GM20000 (cell line): ENCODE results near the gene STK32A.
A peak's percentile ranks its signal among the peaks of the same experiment; 100 is the strongest.

ENCODE experiments used
- DNase-seq: peaks from one replicate; pipeline ENCODE4 v3.0.0; 2012; ENCODE audit warnings: low spot score
- CTCF ChIP-seq: IDR thresholded peaks from 2 replicates; pipeline ENCODE4 v1.5.1; 2012; ENCODE audit warnings: mild to moderate bottlenecking, control low read depth; ENCODE audit errors: extremely low read depth, missing control alignments

Gene STK32A

GRCh38 chr5:147391781-147392180, 157.0 kb downstream of the STK32A start:
- TF ChIP-seq CTCF: peak; percentile 41
- no peak for DNase-seq

DNA sequence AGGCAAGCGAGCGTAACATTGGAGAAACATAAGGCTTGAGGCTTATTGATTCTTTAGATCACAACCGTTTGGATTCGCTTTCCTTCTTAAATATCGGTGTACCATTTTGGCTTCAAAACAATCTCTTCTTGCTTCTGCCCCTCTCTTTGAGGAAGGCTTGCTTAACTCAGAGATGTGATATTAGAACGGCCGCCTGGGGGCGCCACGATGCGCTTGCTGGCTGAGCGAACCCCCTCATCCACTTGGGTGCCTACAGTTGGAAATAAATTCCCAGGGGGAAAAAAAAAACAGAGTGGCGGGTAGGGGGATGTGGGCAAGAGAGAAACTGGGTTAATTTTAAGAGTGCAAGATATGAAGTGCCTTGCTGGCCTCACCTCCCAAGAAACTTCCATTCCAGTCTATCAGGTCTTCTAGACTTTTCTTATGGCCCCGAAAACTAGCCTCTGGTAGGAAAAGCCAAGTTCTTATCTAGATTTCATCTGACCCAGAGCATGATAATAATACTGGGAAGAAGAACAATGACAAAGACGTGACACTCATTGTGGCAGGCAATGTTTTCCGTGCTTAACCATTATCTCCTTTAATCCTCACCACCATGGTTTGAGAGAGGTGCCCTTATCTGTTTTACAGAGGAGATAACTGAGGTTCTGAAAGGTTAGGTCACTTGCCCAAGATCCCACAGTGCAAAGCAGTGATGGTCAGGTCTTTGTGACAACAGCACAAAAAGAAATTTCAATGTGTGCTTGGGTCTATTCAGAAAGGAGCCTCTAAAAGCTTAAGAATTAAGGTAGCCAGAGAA, 159.2 kb downstream of the STK32A start:
- no peak for TF ChIP-seq CTCF
- DNase-seq: no peak

DNA sequence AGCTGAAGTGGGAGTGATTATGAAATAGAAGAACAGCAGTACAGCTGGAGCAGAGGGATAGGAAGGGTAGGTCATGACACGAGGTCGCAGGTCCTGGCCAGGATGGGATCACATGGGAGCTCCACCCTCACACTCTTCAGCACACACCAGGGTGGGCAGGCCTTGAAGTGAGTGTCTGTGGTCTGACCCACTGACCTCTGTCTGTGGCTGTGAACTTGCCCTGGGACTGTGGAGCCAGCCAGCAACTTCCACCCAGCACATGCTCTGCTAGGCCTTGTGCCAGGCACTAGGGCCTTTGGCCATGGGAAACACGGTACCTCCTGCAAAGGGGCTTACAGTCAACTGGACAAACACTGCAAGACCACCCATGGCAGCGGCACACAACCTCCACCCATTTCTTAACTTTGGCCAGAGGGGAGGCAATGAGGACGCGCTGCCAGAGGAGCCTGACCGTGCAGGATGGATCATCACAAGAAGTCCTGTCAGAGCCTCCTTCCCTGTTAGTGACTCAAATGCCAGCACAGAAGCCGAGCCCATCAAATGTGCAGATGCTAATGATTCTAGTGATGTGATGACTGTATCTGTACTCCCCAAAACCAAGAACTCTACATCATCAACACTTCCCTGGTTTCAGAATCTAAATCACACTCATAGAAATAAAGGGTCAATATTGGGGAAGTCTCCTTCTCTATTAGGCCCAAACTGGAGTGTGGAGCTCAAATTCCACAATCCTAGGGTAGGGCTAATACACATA, 161.4 kb downstream of the STK32A start:
- DNase-seq: no peak
- TF ChIP-seq CTCF: no peak

DNA sequence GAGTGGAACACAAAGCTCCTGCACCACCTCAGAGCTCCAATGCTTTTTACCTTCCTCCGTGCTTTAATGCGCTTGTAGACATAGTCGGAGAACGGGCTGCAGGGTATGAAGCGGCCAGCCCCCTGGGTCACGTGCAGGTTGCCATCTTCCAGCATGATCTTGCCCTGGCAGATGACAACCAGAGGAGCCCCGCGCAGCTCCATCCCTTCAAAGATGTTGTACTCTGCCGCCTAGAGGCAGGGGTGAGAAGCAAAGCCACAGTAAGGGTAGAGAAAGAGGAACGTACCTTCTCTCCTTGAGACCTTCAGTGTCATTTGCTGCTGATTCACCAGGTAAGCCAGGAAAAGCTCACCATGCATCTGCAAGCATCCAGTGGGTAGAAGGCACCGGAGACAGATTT, 162.8 kb downstream of the STK32A start:
- no peak for DNase-seq
- no peak for TF ChIP-seq CTCF

GRCh38 chr5:147398860-147399259, 164.0 kb downstream of the STK32A start:
- DNase-seq: no peak
- no peak for TF ChIP-seq CTCF

GRCh38 chr5:147400126-147400809, 165.4 kb downstream of the STK32A start:
- TF ChIP-seq CTCF: no peak
- no peak for DNase-seq

DNA sequence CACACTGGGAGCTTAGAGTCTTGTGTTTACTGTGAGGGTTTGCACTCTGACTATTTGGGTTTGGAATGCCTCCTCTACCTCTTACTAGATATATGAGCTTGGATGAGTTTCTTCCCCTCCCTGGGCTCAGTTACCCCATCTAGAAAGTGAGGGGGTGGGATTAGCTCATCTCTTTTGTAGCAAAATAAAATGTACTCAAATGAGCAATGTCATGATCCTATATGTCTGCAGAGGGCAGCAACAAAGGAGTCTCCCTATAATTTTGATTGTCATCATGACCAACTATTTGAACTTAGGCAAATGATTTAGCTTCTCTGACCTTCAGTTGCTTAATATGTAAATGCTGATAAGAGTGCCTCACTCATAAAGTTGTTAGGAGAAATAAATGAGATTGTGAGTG, 166.1 kb downstream of the STK32A start:
- TF ChIP-seq CTCF: no peak
- no peak for DNase-seq
